Coronary artery (tissue), 2 donors: Measurements from ENCODE around the gene GAL3ST2.
"Not testable (repeated sequence)": the region's sequence is repeated elsewhere in the genome, so short reads cannot be mapped to it uniquely, and the experiment has no call there.

Source experiments
- DNase-seq: peaks from one replicate; pipeline ENCODE4 v3.0.0-alpha.2; 2017; ENCODE audit warnings: low spot score
- H3K27ac ChIP-seq, 2 donors: fragments of 200-600 bp; sonication (generic); one replicate each; pipeline ENCODE4 v1.5.1; 2016 to 2019
- H3K4me3 ChIP-seq: fragments of 200-600 bp; sonication (generic); 2 replicates; pipeline ENCODE4 v1.5.1; 2016; ENCODE audit warnings: mild to moderate bottlenecking, moderate library complexity
- CTCF ChIP-seq: fragments of 200-600 bp; sonication (generic); IDR thresholded peaks from one replicate; pipeline ENCODE4 v1.5.1; 2019; ENCODE audit warnings: antibody characterized with exemption

Gene GAL3ST2

GRCh38 chr2:241804326-241805229 lies 28.0 kb downstream of the GAL3ST2 start:
- DNase-seq, result peak; percentile 68
- H3K27ac ChIP-seq, result no peak overlapping the region
- peak overlapping the region; percentile 77 for H3K4me3 ChIP-seq
- no peak for TF ChIP-seq CTCF

- not testable (repeated sequence) for DNase-seq, H3K4me3 ChIP-seq, H3K27ac ChIP-seq
These were observed 29.6 kb downstream of the GAL3ST2 start for GRCh38 chr2:241806217-241806616.

GRCh38 chr2:241808051-241808720 lies 31.6 kb downstream of the GAL3ST2 start:
- Histone ChIP-seq H3K27ac (no peak overlapping the region), H3K4me3 (no peak overlapping the region)
- no peak for DNase-seq
- TF ChIP-seq CTCF, result no peak

- no peak for TF ChIP-seq CTCF
- Histone ChIP-seq H3K4me3 (no peak within 1 kb of the TSS), H3K27ac (no peak within 1 kb of the TSS)
- no peak for DNase-seq
These were observed 32.2 kb downstream of the GAL3ST2 start, which contains the start of gene NEU4 for GRCh38 chr2:241808721-241809382. TSS of gene NEU4 (plus strand) at chr2:241809193. CDS start at chr2:241814485, 5,292 bp downstream.

- H3K4me3 ChIP-seq, result no peak overlapping the region
- no peak overlapping the region for H3K27ac ChIP-seq
- DNase-seq, result peak; percentile 72
- TF ChIP-seq CTCF, result no peak
These were observed 33.0 kb downstream of the GAL3ST2 start for GRCh38 chr2:241809383-241810306.

GRCh38 chr2:241810307-241811200 lies 33.9 kb downstream of the GAL3ST2 start:
- peak; percentile 45 for DNase-seq
- Histone ChIP-seq H3K27ac (no peak overlapping the region), H3K4me3 (no peak overlapping the region)
- no peak for TF ChIP-seq CTCF
